Mesenchymal stem cell (in vitro differentiated cells and primary cell): ENCODE results near the gene SEC14L2.

Source experiments
- DNase-seq: peaks from one replicate; pipeline ENCODE4 v3.0.0-alpha.2; 2013
- H2AFZ ChIP-seq: one replicate; pipeline ENCODE4 v1.6.1; 2013; ENCODE audit warnings: low read depth, mild to moderate bottlenecking, control low read depth, inconsistent platforms, low read length, moderate library complexity
- H2AK5ac ChIP-seq: 2 replicates; pipeline ENCODE4 v1.6.1; 2013; ENCODE audit warnings: low read length, moderate library complexity, mild to moderate bottlenecking, inconsistent platforms; ENCODE audit not compliant: severe bottlenecking
- H2BK120ac ChIP-seq: one replicate; pipeline ENCODE4 v1.6.1; 2013; ENCODE audit warnings: low read depth, mild to moderate bottlenecking, inconsistent platforms, low read length, moderate library complexity
- H2BK12ac ChIP-seq, 2 experiments: one replicate each; pipeline ENCODE4 v1.6.1; 2013; ENCODE audit warnings: inconsistent platforms in 2 of 2, low read length in 2 of 2, mild to moderate bottlenecking in 2 of 2, moderate library complexity in 2 of 2, control low read depth in 1 of 2
- H2BK15ac ChIP-seq: one replicate; pipeline ENCODE4 v1.6.1; 2013; ENCODE audit warnings: mild to moderate bottlenecking, low read depth, inconsistent platforms; ENCODE audit not compliant: poor library complexity, severe bottlenecking
- H2BK5ac ChIP-seq: 2 replicates; pipeline ENCODE4 v1.6.1; 2013; ENCODE audit warnings: low read depth, mild to moderate bottlenecking, low read length, control low read depth, inconsistent platforms; ENCODE audit not compliant: poor library complexity, severe bottlenecking
- H3K14ac ChIP-seq, 2 experiments: one replicate each; pipeline ENCODE4 v1.6.1; 2013; ENCODE audit warnings: inconsistent platforms in 2 of 2, low read length in 2 of 2, control low read depth in 1 of 2, mild to moderate bottlenecking in 1 of 2, moderate library complexity in 1 of 2
- H3K18ac ChIP-seq, 2 experiments: one replicate each; pipeline ENCODE4 v1.6.1; 2013; ENCODE audit warnings: inconsistent platforms in 2 of 2, low read length in 2 of 2, control low read depth in 1 of 2, low read depth in 1 of 2, mild to moderate bottlenecking in 1 of 2
- H3K23ac ChIP-seq, 2 experiments: one replicate each; pipeline ENCODE4 v1.6.1; 2013; ENCODE audit warnings: inconsistent platforms in 2 of 2, low read length in 2 of 2, mild to moderate bottlenecking in 2 of 2, moderate library complexity in 2 of 2, control low read depth in 1 of 2
- H3K27ac ChIP-seq: 2 replicates; pipeline ENCODE4 v1.5.1; 2013; ENCODE audit warnings: mild to moderate bottlenecking, moderate library complexity, low read length, control low read depth, inconsistent platforms; ENCODE audit not compliant: poor library complexity, severe bottlenecking
- H3K27me3 ChIP-seq, 2 experiments: 2 replicates each; pipeline versions ENCODE4 v1.6.1 to v1.7.0; 2013; ENCODE audit warnings: low read length in 2 of 2, mild to moderate bottlenecking in 2 of 2, moderate library complexity in 2 of 2, control low read depth in 1 of 2, inconsistent platforms in 1 of 2; ENCODE audit not compliant: control insufficient read depth in 1 of 2, insufficient read depth in 1 of 2
- H3K36me3 ChIP-seq, 2 experiments: 2 replicates each; pipeline versions ENCODE4 v1.6.1 to v1.7.0; 2013; ENCODE audit warnings: low read length in 2 of 2, control low read depth in 1 of 2, inconsistent platforms in 1 of 2, low read depth in 1 of 2, mild to moderate bottlenecking in 1 of 2; ENCODE audit not compliant: insufficient read depth in 2 of 2, control insufficient read depth in 1 of 2
- H3K4ac ChIP-seq, 2 experiments: one replicate each; pipeline ENCODE4 v1.6.1; 2013; ENCODE audit warnings: inconsistent platforms in 2 of 2, low read length in 2 of 2, mild to moderate bottlenecking in 2 of 2, moderate library complexity in 2 of 2, control low read depth in 1 of 2, low read depth in 1 of 2
- H3K4me1 ChIP-seq: 2 replicates; pipeline ENCODE4 v1.6.1; 2013; ENCODE audit warnings: low read depth, low read length, control low read depth; ENCODE audit not compliant: control insufficient read depth, insufficient read depth
- H3K4me2 ChIP-seq: 2 replicates; pipeline ENCODE4 v1.6.1; 2013; ENCODE audit warnings: low read length, mild to moderate bottlenecking, inconsistent platforms; ENCODE audit not compliant: poor library complexity, severe bottlenecking
- H3K4me3 ChIP-seq, 2 experiments: 2 replicates each; pipeline versions ENCODE4 v1.5.1 to v1.7.0; 2013; ENCODE audit warnings: low read length in 2 of 2, mild to moderate bottlenecking in 2 of 2, control low read depth in 1 of 2, low read depth in 1 of 2; ENCODE audit not compliant: insufficient read depth in 1 of 2
- H3K79me1 ChIP-seq: replicated peaks from 2 replicates; pipeline ENCODE4 v1.6.1; 2013; ENCODE audit warnings: mild to moderate bottlenecking, control low read depth, low read length, inconsistent platforms; ENCODE audit not compliant: poor library complexity, severe bottlenecking
- H3K9ac ChIP-seq: 2 replicates; pipeline ENCODE4 v1.7.0; 2013; ENCODE audit warnings: mild to moderate bottlenecking, low read length, moderate library complexity
- H3K9me3 ChIP-seq: 2 replicates; pipeline ENCODE4 v1.7.0; 2013; ENCODE audit warnings: mild to moderate bottlenecking, low read length; ENCODE audit not compliant: control insufficient read depth
- H4K8ac ChIP-seq: one replicate; pipeline ENCODE4 v1.6.1; 2013; ENCODE audit warnings: inconsistent platforms, mild to moderate bottlenecking, low read length, moderate library complexity
- H4K91ac ChIP-seq: one replicate; pipeline ENCODE4 v1.6.1; 2013; ENCODE audit warnings: mild to moderate bottlenecking, low read length, inconsistent platforms
- WGBS: methylation state at CpG from one replicate; pipeline ENCODE4 v1.1.7; 2013; ENCODE audit warnings: mixed read lengths; 5-methylcytosine and 5-hydroxymethylcytosine counted together

Gene SEC14L2

DNA sequence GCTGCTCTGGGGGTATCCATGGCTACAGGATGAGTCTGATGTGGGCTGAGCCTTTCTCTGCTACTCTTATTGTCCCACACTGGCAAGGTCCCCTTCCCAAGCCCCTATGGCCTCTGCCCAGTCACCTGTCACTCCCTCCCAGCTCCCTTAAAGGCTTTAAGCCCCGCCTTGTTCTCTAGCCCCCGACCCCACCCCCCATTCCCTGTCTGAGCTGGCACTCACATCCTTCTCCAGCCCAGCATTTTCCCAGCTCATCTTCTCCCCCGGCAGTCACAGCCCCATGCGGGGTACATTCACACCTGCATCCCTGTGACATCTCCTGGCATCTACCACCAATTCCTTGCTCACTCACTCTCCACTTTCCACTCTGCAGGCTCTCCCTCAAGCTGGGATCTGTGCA lies 33.1 kb downstream of the SEC14L2 start:
- WGBS = 66% methylated on average over 4 of the region's 4 CpGs
- no peak overlapping the region for H3K4me2 ChIP-seq
- H2AK5ac ChIP-seq = no peak overlapping the region
- no peak overlapping the region for H4K8ac ChIP-seq
- H2BK15ac ChIP-seq = no peak overlapping the region
- no peak overlapping the region for H3K14ac ChIP-seq
- no peak overlapping the region for H3K27ac ChIP-seq
- H3K23ac ChIP-seq = no peak overlapping the region
- no peak overlapping the region for H3K9ac ChIP-seq
- no peak overlapping the region for H3K4ac ChIP-seq
- no peaks in the 10 kb centered on the region for H3K9me3 ChIP-seq
- no peak overlapping the region for H2BK120ac ChIP-seq
- H3K4me3 ChIP-seq = no peak overlapping the region
- H3K4me1 ChIP-seq = peaks cover 14% of the 10 kb centered on the region
- H3K79me1 ChIP-seq = no peaks in the 10 kb centered on the region
- DNase-seq = no peak
- no peak overlapping the region for H2BK12ac ChIP-seq
- peaks cover 0 to 24% of the 10 kb centered on the region in 2 experiments for H3K36me3 ChIP-seq
- no peak overlapping the region for H3K18ac ChIP-seq
- no peaks in the 10 kb centered on the region for H3K27me3 ChIP-seq
- H4K91ac ChIP-seq = no peak overlapping the region
- no peak overlapping the region for H2AFZ ChIP-seq
- H2BK5ac ChIP-seq = no peak overlapping the region

DNA sequence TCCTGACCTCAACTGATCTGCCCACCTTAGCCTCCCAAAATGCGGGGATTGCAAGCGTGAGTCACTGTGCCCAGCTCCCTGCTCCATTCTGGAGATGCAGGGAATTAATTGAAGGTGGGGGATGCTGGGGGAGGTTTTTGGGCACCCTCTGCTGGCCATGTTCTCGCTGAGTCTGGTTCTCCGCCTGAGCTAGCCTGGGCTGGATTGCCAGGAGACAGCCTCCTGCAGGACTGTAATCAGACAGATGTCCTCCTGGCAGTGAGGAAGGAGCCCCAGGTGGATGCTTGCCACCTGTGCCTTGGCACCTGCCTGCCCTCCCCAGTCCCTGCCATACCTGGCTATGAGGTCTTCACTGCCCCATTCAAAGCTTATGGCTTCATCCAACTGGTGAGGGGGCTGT lies 34.1 kb downstream of the SEC14L2 start:
- Histone ChIP-seq H2AK5ac (no peak overlapping the region), H2AFZ (no peak overlapping the region), H3K4me2 (no peak overlapping the region), H3K23ac (no peak overlapping the region), H2BK120ac (no peak overlapping the region), H3K27me3 (no peaks in the 10 kb centered on the region), H3K4me3 (no peak overlapping the region), H3K4ac (no peak overlapping the region), H2BK12ac (no peak overlapping the region), H3K4me1 (peaks cover 17% of the 10 kb centered on the region), H4K8ac (no peak overlapping the region), H3K79me1 (no peaks in the 10 kb centered on the region), H2BK15ac (no peak overlapping the region), H3K18ac (no peak overlapping the region), H2BK5ac (no peak overlapping the region), H3K14ac (no peak overlapping the region), H4K91ac (no peak overlapping the region), H3K27ac (no peak overlapping the region), H3K9ac (no peak overlapping the region), H3K36me3 (peaks cover 0 to 24% of the 10 kb centered on the region in 2 experiments), H3K9me3 (no peaks in the 10 kb centered on the region)
- 66% methylated on average over 4 of the region's 4 CpGs for WGBS
- DNase-seq = no peak

DNA sequence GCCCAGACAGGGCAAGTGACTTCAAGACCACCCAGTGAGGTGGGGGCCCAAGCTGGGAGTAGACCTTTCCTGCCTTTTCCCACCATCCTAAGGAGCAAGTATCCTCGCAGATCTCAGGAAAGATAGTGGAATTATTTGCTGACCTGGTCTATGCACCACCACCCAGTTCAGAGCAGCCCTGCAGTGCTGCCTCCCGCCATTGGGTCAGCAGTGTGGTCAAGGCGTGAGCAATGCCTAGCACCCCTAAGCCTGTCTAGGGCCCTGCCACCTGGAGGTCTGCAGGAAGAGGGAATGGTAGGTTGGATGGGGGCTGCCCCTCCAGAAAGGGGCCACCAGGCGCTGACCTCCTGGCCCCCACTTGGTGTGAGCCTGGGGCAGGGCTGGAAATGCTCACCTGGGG lies 35.3 kb downstream of the SEC14L2 start:
- no peak overlapping the region for H4K8ac ChIP-seq
- no peaks in the 10 kb centered on the region for H3K27me3 ChIP-seq
- no peak overlapping the region for H3K14ac ChIP-seq
- no peak overlapping the region for H3K4me2 ChIP-seq
- no peak overlapping the region for H2BK5ac ChIP-seq
- no peaks in the 10 kb centered on the region for H3K79me1 ChIP-seq
- DNase-seq = no peak
- no peak overlapping the region for H3K9ac ChIP-seq
- H3K23ac ChIP-seq = no peak overlapping the region
- no peak overlapping the region for H2BK15ac ChIP-seq
- peaks cover 0 to 21% of the 10 kb centered on the region in 2 experiments for H3K36me3 ChIP-seq
- peaks cover 7% of the 10 kb centered on the region for H3K4me1 ChIP-seq
- no peak overlapping the region for H2AFZ ChIP-seq
- H2BK120ac ChIP-seq = no peak overlapping the region
- H2BK12ac ChIP-seq = no peak overlapping the region
- H3K9me3 ChIP-seq = no peaks in the 10 kb centered on the region
- H2AK5ac ChIP-seq = no peak overlapping the region
- H3K4me3 ChIP-seq = no peak overlapping the region
- H3K27ac ChIP-seq = no peak overlapping the region
- H3K18ac ChIP-seq = no peak overlapping the region
- H3K4ac ChIP-seq = no peak overlapping the region
- WGBS = 84% methylated on average over 4 of the region's 4 CpGs
- H4K91ac ChIP-seq = no peak overlapping the region

DNA sequence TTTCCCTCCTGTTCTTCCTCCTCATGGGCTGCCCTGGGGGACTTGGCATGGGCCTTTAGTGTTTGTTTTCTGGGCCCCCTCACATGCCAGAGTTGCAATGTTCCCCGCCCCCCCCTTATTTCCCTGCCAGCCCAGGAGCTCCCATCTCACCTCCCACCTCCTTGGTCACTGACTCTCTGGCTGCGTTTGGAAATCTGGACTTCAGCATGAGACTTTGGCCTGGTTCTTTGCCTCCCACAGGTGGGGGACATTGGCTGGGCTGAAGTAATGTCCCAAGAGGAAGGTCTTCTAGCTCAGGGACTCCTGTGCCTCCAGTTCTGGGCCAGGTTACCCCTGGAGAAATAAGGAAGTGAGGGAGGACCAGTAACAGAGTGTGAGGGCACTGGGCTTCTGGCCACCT lies 35.7 kb downstream of the SEC14L2 start:
- no peak overlapping the region for H3K9ac ChIP-seq
- no peak overlapping the region for H3K14ac ChIP-seq
- no peaks in the 10 kb centered on the region for H3K79me1 ChIP-seq
- no peak overlapping the region for H3K4me3 ChIP-seq
- H2BK15ac ChIP-seq = no peak overlapping the region
- 45% methylated on average over 1 of the region's 2 CpGs for WGBS
- H2BK120ac ChIP-seq = no peak overlapping the region
- no peak overlapping the region for H2AK5ac ChIP-seq
- H3K27ac ChIP-seq = no peak overlapping the region
- H3K4me1 ChIP-seq = peaks cover 6% of the 10 kb centered on the region
- H3K4ac ChIP-seq = no peak overlapping the region
- peaks cover 0 to 18% of the 10 kb centered on the region in 2 experiments for H3K36me3 ChIP-seq
- no peak overlapping the region for H2AFZ ChIP-seq
- H3K23ac ChIP-seq = no peak overlapping the region
- H4K91ac ChIP-seq = no peak overlapping the region
- no peaks in the 10 kb centered on the region for H3K9me3 ChIP-seq
- H3K4me2 ChIP-seq = no peak overlapping the region
- no peak overlapping the region for H4K8ac ChIP-seq
- DNase-seq = no peak
- no peak overlapping the region for H3K18ac ChIP-seq
- H2BK12ac ChIP-seq = no peak overlapping the region
- H2BK5ac ChIP-seq = no peak overlapping the region
- no peaks in the 10 kb centered on the region for H3K27me3 ChIP-seq
